Measurements from ENCODE around the gene NUP98.

GRCh38 chr11:3775736-3776406 lies 21.5 kb downstream of the NUP98 start:
- no peak for TF ChIP-seq POLR2AphosphoS5 (IDR thresholded peaks at IDR 0.05; ENCODE audit: borderline replicate concordance, low read depth, low read length)
- no peak for TF ChIP-seq EZH2 (IDR thresholded peaks at IDR 0.05)
- no peak for TF ChIP-seq FOXP2 (optimal IDR thresholded peaks at IDR 0.05; ENCODE audit: control extremely low read depth, extremely low read length, insufficient read depth)

Data from SK-N-MC (cell line).